HG02970 (cell line): ENCODE data around the gene KCNAB1.
"Not testable (repeated sequence)": the region's sequence is repeated elsewhere in the genome, so short reads cannot be mapped to it uniquely, and the experiment has no call there.

ENCODE experiments used
- ATAC-seq: cut with Tn5 transposase; IDR thresholded peaks from one replicate; pipeline ENCODE4 v1.9.1; 2021; ENCODE audit warnings: mild to moderate bottlenecking, moderate library complexity, moderate number of reproducible peaks; ENCODE audit not compliant: unreplicated experiment, low FRiP score

KCNAB1 gene

GRCh38 chr3:156215751-156216150, 95.4 kb downstream of the KCNAB1 start:
- no peak for ATAC-seq

DNA sequence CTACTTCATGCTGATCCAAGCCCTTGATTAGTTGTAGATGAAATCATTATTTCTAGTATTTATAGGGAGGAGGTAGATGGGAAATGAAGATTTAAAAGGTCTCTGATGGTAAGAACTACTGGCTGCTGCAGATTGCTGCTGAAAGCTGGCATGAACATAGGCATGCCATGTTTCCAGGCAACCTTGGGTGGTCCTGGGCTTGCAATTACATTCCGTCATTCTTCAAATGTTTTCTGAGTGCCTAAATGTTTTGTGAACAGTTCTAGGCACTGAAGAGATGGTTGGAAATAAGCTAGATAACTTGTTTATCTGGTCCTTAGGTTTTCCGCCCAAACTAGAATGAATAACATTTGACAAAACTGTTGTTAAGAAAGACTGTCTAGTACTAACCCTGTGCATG, 95.8 kb downstream of the KCNAB1 start:
- ATAC-seq, result no peak

DNA sequence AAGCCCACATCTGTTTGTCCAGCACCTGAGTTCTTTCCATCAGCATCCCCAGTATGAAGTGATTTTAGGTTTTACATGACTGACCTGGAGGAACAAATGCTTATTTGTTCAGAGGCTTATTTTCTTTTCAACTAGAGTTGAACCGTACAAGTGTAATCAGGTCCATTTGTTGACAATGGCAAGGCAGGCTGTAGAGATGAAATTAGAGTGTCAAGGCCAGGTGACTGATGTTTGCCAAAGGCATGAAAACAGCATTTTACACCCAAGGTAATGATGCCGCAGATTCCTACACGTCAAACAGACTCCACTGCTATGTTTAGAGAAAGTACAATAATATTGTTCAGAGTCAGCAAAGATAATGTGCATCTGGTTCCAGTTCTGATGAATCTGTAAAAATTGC, 96.5 kb downstream of the KCNAB1 start:
- no peak for ATAC-seq

DNA sequence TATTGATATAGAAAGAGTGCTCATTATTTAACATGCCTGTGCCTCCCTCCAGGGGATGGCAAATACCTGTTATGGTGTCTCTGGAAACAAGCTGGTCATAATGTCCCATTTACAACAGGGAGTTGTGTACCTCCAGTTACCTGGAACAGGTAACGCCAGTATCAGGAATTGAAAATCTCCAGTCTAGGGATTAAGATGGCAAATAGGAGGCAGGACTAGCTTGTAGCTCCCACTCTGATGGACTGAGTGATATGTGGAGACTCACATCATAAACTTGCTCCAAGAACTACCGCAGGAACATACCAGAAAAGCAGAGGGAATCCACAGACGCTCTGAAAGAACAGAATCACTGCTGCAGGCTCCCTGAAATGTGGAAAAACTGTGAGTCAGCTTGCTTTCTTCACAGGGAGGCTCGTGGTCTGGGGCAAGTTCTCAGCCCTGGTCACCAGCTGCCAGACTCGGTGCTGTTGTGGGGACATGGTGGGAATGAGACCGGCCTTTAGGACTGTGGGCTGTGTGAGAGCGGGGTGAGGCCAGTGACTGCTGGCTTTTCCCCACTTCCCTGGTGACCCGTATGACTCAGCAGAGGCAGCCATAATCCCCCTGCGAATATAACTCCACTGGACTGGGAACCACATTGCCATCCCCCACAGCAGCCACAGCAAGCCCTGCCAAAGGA, 97.4 kb downstream of the KCNAB1 start:
- no peak for ATAC-seq

DNA sequence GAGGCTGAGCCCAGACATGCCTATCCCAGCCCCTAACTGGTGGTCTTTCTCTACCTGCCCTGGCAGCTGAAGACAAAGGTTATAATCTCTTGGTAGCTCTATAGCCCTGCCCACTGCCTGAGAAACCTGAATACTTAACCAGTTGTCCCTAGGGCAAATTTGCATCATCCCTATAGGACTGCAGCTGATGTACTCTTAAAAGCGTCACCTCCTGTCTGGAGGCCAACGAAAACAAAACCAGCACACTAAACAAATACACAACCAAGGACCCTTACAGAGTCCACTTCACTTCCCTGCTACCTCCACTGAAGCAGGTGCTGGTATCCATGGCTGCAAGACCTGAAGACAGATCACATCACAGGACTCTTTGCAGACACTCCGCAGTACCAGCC, 98.0 kb downstream of the KCNAB1 start:
- ATAC-seq, result no peak

- ATAC-seq, result not testable (repeated sequence)
Measured at GRCh38 chr3:156222381-156222780, 102.0 kb downstream of the KCNAB1 start.

GRCh38 chr3:156224046-156224445, 103.7 kb downstream of the KCNAB1 start:
- not testable (repeated sequence) for ATAC-seq

DNA sequence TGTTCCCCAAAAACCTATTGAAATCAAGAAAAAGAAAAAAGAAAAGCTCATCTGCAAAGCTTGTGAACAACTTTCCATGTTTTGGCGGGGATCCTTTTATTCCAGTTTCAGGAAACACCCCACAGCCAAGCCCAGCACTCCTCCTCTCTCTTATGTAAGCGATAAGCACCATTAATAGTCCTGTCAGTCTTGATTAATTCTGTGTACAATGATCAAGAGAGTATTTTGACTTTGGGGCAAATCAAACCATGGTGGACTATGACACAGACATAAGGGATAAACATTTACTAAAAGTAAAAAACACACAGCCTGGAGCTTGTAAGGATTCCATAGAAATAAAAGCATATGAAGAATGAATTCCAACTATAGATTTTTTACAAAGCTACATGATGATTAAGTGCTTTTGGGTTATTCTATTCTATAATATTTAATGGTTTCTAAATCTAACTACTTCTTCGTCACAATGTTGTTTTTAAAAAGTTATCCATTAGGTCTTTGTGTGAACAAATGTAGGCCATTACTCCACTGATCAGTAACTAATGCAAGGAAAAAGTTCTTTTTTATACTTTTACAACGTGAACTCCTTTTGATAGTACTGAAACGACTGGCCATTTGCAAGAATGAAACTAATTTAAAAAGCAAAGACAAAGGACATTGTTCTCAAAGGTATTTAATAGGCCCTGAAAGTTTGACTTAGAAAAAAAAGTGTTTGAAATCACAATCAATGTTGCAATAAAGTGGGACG, 106.5 kb downstream of the KCNAB1 start:
- ATAC-seq, result no peak

GRCh38 chr3:156227704-156228103, 107.3 kb downstream of the KCNAB1 start:
- ATAC-seq, result no peak

GRCh38 chr3:156230278-156230900, 110.0 kb downstream of the KCNAB1 start:
- ATAC-seq, result no peak

DNA sequence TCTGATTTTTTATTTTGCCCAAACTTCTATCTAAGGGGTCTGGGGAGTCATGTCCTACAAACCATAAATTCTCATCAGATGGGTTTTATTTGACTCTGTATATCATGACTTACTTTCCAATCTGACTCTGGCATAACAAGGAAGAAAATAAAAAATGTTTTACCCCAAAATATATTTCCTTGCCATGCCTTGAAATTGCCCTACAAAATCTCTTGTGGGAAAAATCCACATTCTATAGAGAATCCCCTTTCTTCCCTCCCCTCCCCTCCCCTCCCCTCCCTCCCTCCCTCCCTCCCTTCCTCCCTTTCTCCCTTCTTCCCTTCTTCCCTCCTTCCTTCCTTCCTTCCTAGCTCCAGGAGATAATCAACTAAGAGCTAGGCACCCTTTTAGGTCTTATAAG, 110.8 kb downstream of the KCNAB1 start:
- not testable (repeated sequence) for ATAC-seq

- no peak for ATAC-seq
Measured at GRCh38 chr3:156233876-156234275, 113.5 kb downstream of the KCNAB1 start.

GRCh38 chr3:156236556-156237260, 116.3 kb downstream of the KCNAB1 start:
- ATAC-seq, result no peak

- ATAC-seq, result no peak
Measured at GRCh38 chr3:156240642-156241041, 120.3 kb downstream of the KCNAB1 start.

GRCh38 chr3:156246961-156247725, 126.8 kb downstream of the KCNAB1 start:
- ATAC-seq, result no peak

DNA sequence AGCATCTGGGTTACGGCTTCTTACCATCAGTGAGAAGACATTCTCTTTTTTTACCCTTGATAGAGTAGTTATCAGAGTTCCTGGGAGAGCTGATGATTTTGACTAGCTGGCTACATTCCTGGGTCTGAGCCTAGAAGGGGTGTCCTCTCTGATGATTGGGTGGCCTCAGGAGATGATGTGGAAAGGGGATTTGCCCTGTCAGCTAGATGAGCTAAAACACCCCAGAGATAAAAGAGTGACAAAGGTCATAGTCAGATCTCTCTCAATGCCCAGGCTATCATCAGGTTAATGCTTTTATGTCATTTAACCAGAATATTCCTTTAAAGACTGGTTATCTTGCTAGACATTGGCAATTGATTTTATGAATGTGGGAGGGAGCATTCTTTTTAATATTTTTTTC, 130.2 kb downstream of the KCNAB1 start:
- ATAC-seq, result no peak

- no peak for ATAC-seq
Measured at GRCh38 chr3:156251424-156251823, 131.0 kb downstream of the KCNAB1 start.

- ATAC-seq, result no peak
Measured at GRCh38 chr3:156252656-156253055, 132.3 kb downstream of the KCNAB1 start.

DNA sequence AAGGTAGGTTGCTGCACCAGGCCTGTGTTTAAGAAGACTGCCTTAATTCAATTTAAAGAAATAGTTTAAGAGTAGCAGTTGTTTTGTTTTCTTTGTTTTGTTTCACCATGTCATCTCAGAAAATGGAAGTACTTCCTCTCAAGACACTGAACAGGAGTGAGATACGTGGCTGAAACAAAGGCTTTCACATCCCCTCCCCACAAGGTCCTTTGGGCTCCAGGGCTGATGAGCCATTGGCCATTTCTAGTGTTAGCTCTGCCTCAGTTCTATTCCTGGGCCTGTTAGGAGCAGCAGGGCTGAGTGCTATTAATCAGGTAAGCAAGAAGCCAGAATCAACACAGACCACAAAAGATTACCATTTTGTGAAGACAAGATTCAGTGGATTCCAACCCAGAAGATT, 132.8 kb downstream of the KCNAB1 start:
- ATAC-seq, result no peak

DNA sequence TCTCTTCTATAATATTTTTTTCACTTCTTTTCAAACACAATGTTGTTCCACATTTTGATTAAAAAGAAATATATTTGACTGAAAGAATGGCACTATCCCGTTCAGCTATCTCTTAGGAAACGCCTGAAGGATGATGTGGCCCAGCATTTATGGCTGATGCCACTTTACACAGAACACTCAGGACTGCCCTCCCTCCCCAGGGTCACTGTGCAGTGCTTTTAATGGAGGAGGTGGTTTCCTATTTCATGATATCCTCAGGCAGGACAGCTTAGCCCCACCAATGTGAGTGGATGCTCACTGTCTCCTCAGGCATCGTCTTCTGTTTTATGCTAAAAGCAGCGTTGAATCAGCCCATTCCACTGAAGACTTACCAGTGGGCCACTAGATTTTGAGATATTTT, 135.9 kb downstream of the KCNAB1 start:
- no peak for ATAC-seq
